GM13976 (cell line): ENCODE measurements around the gene KCNK5.

Experiments
- DNase-seq: peaks from one replicate; pipeline ENCODE4 v3.0.0; 2012; ENCODE audit warnings: low spot score
- in situ Hi-C: fragments of 300-500 bp; cut with MboI; formaldehyde crosslinking; loops from one replicate; pipeline ENCODE4 v1.12.0; 2022; ENCODE audit warnings: low sequenced_read_pairs, mixed read lengths, inconsistent platforms; ENCODE audit not compliant: unreplicated experiment
- TF ChIP-seq, protein P1 (sequence below): IDR thresholded peaks from 2 replicates; pipeline ENCODE4 v1.5.1; 2012; ENCODE audit warnings: borderline replicate concordance, mild to moderate bottlenecking; ENCODE audit not compliant: insufficient read depth; ENCODE audit errors: extremely low read depth, missing control alignments, control extremely low read depth

Gene KCNK5

DNA sequence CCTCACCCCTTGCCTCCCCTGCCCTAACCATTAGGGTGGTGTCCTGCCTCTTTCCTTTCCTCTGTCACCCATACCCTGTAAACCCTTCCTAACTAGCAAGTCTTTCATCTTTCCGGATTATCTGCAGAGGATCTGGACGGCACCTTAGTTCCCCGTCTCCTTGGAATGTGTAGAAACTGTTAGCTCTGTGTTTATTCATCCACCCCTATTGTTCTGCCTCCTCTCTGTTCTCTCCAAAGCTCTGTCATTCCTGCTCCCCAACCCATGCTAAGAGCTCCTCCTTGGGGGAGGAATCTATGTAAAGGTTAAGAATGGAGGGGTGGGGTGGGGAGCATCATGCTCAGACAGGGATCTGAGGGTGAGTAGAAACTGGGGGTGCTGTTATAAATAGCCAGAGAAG is 39.4 kb upstream of the KCNK5 start:
- in situ Hi-C loops = no loop called here
- no peak for DNase-seq
- TF ChIP-seq, protein P1, sequence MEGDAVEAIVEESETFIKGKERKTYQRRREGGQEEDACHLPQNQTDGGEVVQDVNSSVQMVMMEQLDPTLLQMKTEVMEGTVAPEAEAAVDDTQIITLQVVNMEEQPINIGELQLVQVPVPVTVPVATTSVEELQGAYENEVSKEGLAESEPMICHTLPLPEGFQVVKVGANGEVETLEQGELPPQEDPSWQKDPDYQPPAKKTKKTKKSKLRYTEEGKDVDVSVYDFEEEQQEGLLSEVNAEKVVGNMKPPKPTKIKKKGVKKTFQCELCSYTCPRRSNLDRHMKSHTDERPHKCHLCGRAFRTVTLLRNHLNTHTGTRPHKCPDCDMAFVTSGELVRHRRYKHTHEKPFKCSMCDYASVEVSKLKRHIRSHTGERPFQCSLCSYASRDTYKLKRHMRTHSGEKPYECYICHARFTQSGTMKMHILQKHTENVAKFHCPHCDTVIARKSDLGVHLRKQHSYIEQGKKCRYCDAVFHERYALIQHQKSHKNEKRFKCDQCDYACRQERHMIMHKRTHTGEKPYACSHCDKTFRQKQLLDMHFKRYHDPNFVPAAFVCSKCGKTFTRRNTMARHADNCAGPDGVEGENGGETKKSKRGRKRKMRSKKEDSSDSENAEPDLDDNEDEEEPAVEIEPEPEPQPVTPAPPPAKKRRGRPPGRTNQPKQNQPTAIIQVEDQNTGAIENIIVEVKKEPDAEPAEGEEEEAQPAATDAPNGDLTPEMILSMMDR = no peak

GRCh38 chr6:39268171-39268570 is 38.9 kb upstream of the KCNK5 start:
- no peak for DNase-seq
- TF ChIP-seq, protein P1 = no peak
- in situ Hi-C loops = no loop called here

DNA sequence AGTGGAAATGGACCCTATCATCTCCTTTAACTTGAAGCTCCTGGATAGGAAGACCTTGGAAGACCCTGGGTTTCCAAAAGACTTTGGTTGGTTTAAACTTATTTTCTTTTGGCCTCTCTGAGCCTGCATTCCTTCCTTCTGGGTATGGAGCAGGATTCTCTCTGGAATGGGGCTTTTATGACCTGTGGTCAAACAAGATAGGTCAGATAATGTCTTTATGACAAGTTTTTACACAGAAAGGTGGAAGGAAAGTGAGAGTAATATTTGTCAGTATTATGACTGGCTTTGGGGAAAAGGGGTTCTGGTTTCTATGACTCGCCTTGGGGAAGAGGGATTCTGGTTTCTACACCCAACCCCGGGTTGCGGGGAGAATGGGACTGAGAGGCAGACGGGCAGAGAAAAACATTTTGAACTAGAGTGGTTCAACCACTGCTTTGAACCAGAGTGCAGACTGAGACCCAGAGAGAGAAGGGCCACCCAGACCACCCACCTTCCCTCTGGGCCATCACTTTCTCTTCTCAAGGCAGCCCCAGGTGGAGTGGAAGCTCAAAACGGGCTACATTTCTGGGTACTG is 37.6 kb upstream of the KCNK5 start:
- DNase-seq = no peak
- TF ChIP-seq, protein P1 = no peak
- in situ Hi-C loops = no loop called here

DNA sequence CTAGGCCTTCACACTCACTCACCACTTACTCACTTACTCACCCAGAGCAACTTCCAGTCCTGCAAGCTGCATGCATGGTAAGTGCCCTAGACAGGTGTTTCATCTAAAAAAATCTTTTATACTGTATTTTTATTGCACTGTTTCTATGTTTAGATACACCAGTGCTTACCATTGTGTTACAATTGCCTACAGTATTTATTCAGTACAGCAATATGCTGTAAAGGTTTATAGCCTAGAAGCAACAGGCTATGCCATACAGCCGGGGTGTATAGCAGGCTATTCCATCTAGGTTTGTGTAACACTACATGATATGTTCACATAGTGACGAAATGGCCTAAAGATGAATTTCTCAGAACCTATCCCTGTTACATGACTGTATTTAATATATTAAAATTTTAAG is 37.1 kb upstream of the KCNK5 start:
- in situ Hi-C loops = no loop called here
- TF ChIP-seq, protein P1 = no peak
- DNase-seq = no peak

- no peak for DNase-seq
- TF ChIP-seq, protein P1 = no peak
- in situ Hi-C loops = no loop called here
Measured at GRCh38 chr6:39263303-39264037, 34.2 kb upstream of the KCNK5 start.

DNA sequence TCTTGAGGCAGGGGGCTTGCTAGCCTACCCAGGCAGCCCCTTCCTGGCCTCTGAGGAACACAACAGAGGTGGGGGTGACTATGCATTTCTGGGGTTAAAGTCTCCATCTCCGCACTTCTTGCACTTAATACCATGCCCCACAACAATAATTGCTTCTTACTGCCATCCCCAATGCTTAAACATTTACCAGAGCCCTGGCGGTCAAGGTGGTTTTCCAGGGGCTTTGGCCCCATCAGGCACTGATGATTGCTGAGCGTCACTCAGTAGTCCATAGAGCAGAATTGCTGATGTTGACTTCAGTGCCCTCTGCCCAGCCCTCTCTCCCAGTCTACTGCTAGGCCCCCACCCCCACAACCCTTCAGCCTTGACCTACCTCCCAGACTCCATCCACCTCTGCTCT is 32.5 kb upstream of the KCNK5 start:
- in situ Hi-C loops = no loop called here
- DNase-seq = no peak
- TF ChIP-seq, protein P1 = no peak
